LNCaP clone FGC (cell line): ENCODE measurements around the gene ADRA2B.

Experiments
- DNase-seq: peaks from one replicate; pipeline ENCODE4 v3.0.0-alpha.2; 2011; ENCODE audit warnings: low read depth
- H3K4me3 ChIP-seq: 2 replicates; pipeline ENCODE4 v1.5.1; 2011; ENCODE audit warnings: mild to moderate bottlenecking, low read depth, low read length, control low read depth
- CTCF ChIP-seq: IDR thresholded peaks from 2 replicates; pipeline ENCODE4 v1.5.1; 2012; ENCODE audit warnings: mild to moderate bottlenecking; ENCODE audit not compliant: control insufficient read depth, insufficient read depth; ENCODE audit errors: extremely low read depth

Gene ADRA2B

DNA sequence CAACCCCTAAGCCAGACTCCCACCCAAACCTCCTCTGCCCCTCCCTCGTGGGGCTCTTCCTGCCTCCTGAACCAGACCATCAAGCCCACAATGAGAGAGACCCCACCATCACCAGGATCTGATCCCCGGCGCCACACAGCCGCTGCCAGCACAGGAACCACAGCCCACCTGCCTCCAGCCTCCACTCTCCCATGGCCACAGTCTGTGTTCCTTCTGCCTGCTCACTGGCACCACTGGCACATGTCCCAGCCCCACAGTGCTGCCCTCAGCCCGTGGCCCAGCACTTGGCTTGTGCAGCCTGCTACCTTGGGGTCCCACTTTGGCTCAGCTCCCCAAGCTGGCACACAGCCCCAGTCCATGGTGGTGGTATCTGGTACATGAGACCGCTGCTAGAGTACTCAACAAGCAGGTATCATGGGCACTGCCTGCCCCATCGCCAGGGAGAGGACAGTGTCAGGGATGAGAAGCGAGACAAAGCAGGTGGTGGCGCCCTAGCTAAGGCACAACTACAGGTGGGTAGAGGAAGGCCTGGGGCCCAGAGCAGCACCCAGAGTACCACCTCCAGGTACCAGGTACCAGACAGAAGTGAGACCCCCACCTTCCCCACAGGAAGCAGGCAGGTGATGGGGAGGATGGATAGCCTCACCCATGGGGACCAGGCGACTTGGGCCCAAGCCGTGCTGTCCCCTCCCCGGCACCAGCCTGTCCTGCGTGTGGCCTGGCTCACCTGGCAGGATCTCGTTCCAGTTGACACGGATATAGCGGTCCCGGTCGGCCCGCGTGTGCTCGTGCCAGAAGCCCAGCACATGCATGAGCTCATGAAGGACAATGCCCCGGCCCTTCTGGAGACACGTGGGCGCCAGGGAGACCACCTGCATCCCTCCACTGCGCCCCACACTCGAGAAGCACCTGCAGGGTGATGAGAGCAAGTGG is 15.7 kb upstream of the ADRA2B start:
- DNase-seq, result no peak
- no peak overlapping the region for H3K4me3 ChIP-seq
- TF ChIP-seq CTCF, result no peak

DNA sequence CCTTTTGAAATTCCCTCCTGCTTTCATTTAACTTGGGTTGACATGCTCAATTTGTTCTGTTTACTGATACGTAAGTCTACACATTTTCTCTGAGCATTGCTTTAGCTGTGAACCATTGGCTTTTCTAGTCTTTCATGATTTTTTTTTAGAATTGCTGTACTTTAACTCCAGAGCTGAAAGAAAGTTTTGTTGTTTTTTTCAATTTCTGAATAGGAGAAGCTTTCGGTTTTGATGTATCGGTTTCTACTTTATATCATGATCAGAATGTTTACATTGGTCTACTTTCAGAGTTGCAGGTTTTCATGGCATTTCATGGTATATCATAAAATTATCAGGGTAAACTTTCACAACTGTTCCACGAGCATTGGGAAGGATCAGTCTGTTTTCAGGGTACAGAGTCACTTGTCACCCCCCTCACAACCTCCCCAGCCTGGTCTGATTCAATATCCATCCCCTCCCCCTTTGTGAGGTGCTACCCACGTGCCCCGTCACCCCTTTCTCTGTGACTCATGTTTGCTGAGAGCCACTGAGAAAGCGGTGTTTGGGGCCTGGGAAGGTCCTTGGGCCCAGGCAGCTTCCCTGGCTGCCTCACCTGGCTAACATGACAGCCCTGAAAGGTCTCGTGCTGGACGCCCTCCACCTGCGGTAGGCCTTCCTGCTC is 14.9 kb upstream of the ADRA2B start:
- TF ChIP-seq CTCF, result no peak
- DNase-seq, result no peak
- H3K4me3 ChIP-seq, result no peak overlapping the region

GRCh38 chr2:96130483-96130882 is 14.1 kb upstream of the ADRA2B start:
- no peak for TF ChIP-seq CTCF
- H3K4me3 ChIP-seq, result no peak overlapping the region
- no peak for DNase-seq

DNA sequence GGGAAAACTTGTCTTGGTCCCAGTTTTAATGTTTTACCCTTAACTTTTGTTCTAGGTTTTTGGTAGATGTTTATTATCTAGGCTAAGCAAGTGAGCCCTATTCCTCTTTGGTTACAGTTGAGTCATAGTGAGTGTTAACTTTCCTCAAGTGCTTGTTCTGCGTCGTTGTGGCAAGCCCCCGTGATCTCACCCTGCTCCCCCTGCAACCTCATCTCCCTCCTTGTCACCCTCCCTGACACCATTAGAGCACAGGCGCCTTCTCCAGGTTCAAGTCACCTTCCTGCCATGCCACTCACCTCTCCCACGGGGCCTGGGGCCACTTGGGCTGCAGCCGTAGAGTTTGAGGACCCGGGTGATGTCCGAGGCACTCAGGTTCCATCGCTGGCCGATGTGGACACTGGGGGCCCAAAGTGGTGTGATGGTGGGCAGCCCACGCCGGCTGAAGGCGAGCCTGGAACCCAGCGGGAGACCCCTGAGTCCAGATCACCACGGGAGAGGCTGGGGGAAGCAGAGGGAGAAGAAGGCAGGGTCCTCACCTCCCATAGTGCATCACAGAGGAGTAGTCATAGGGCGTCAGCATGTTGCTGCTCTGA is 13.3 kb upstream of the ADRA2B start:
- H3K4me3 ChIP-seq, result no peak overlapping the region
- TF ChIP-seq CTCF, result no peak
- no peak for DNase-seq

DNA sequence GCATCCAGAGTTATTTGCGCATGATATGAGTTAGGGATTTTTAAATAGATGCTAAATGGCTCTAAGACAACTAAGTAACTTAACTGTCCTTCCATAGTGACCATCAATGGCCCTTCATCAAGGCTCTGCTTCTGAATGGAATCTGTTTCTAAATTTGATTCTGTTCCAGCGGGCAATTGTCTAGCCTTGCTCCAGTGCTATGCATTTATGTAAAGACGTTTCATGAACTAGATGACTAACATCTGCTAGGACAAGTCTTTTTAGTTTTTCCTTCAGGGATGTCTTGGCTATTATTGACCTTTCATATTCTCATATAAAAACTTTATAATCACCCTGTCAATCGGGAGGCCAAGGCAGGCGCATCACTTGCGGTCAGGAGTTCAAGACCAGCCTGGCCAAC is 12.1 kb upstream of the ADRA2B start:
- no peak for DNase-seq
- TF ChIP-seq CTCF, result no peak
- no peak overlapping the region for H3K4me3 ChIP-seq

- TF ChIP-seq CTCF, result no peak
These were observed 8.3 kb upstream of the ADRA2B start for GRCh38 chr2:96124406-96125265.

More at GRCh38 chr2:96124406-96125265, 8.3 kb upstream of the ADRA2B start:
- no peak overlapping the region for H3K4me3 ChIP-seq
- no peak for DNase-seq
